ENCODE results near the gene CCDC187.
"Not testable (repeated sequence)": the region's sequence is repeated elsewhere in the genome, so short reads cannot be mapped to it uniquely, and the experiment has no call there.

The CCDC187 gene

GRCh38 chr9:136303825-136304416 is at the start of gene CCDC187:
Gene CCDC187 (minus strand): TSS chr9:136304094. CDS start chr9:136303830, 264 bp downstream.
- no peak for DNase-seq (ENCODE audit: low read depth in 1 of 2, low spot score in 1 of 2)

- no peak for DNase-seq (ENCODE audit: low read depth in 1 of 2, low spot score in 1 of 2)
These were observed 49.2 kb upstream of the CCDC187 start for GRCh38 chr9:136353088-136353487.

GRCh38 chr9:136352682-136353081 is 48.8 kb upstream of the CCDC187 start:
- no peak for DNase-seq (ENCODE audit: low read depth in 1 of 2, low spot score in 1 of 2)

GRCh38 chr9:136351868-136352267 is 48.0 kb upstream of the CCDC187 start:
- DNase-seq (ENCODE audit: low read depth in 1 of 2, low spot score in 1 of 2), result not testable (repeated sequence)

- no peak for DNase-seq (ENCODE audit: low read depth in 1 of 2, low spot score in 1 of 2)
These were observed 47.4 kb upstream of the CCDC187 start for GRCh38 chr9:136351252-136351800.

GRCh38 chr9:136349546-136349945 is 45.7 kb upstream of the CCDC187 start:
- no peak for DNase-seq (ENCODE audit: low read depth in 1 of 2, low spot score in 1 of 2)

GRCh38 chr9:136348691-136349090 is 44.8 kb upstream of the CCDC187 start:
- no peak for DNase-seq (ENCODE audit: low read depth in 1 of 2, low spot score in 1 of 2)

GRCh38 chr9:136347472-136348256 is 43.8 kb upstream of the CCDC187 start:
- no peak for DNase-seq (ENCODE audit: low read depth in 1 of 2, low spot score in 1 of 2)

GRCh38 chr9:136346927-136347465 is 43.1 kb upstream of the CCDC187 start:
- no peak for DNase-seq (ENCODE audit: low read depth in 1 of 2, low spot score in 1 of 2)

- no peak for DNase-seq (ENCODE audit: low read depth in 1 of 2, low spot score in 1 of 2)
These were observed 42.2 kb upstream of the CCDC187 start for GRCh38 chr9:136346157-136346481.

- DNase-seq (ENCODE audit: low read depth in 1 of 2, low spot score in 1 of 2), result no peak
These were observed 41.6 kb upstream of the CCDC187 start for GRCh38 chr9:136345281-136346156.

GRCh38 chr9:136344544-136345280 is 40.8 kb upstream of the CCDC187 start:
- no peak for DNase-seq (ENCODE audit: low read depth in 1 of 2, low spot score in 1 of 2)

GRCh38 chr9:136343884-136344269 is 40.0 kb upstream of the CCDC187 start:
- DNase-seq (ENCODE audit: low read depth in 1 of 2, low spot score in 1 of 2), result no peak

- no peak for DNase-seq (ENCODE audit: low read depth in 1 of 2, low spot score in 1 of 2)
These were observed 39.4 kb upstream of the CCDC187 start for GRCh38 chr9:136343121-136343883.

- peak in 1 of 2 donors; percentile 45 for DNase-seq (ENCODE audit: low read depth in 1 of 2, low spot score in 1 of 2)
These were observed 38.6 kb upstream of the CCDC187 start for GRCh38 chr9:136342181-136343120.

GRCh38 chr9:136341769-136342168 is 37.9 kb upstream of the CCDC187 start:
- DNase-seq (ENCODE audit: low read depth in 1 of 2, low spot score in 1 of 2), result no peak

- no peak for DNase-seq (ENCODE audit: low read depth in 1 of 2, low spot score in 1 of 2)
These were observed 37.3 kb upstream of the CCDC187 start for GRCh38 chr9:136341042-136341655.

- no peak for DNase-seq (ENCODE audit: low read depth in 1 of 2, low spot score in 1 of 2)
These were observed 36.6 kb upstream of the CCDC187 start for GRCh38 chr9:136340356-136341041.
